Fibroblast of lung (primary cell): Measurements from ENCODE around the gene C1QB. TPM values are rescaled to one million over a fixed set of nuclear protein-coding genes. Genes with fewer than 3 reads are reported as not detected.

ENCODE experiments used
- DNase-seq, 2 donors: peaks; one replicate each; pipeline versions ENCODE4 v3.0.0 to v3.0.0-alpha.2; 2010; ENCODE audit warnings: low read depth in 2 of 2
- H2AFZ ChIP-seq: 2 replicates; pipeline ENCODE4 v1.5.1; 2012; ENCODE audit warnings: low read length, control low read depth, inconsistent platforms
- H3K27ac ChIP-seq: 2 replicates; pipeline ENCODE4 v1.5.1; 2011; ENCODE audit warnings: low read length, control low read depth; ENCODE audit not compliant: insufficient read depth
- H3K27me3 ChIP-seq: 2 replicates; pipeline ENCODE4 v1.5.1; 2011; ENCODE audit warnings: mild to moderate bottlenecking, low read length; ENCODE audit not compliant: control insufficient read depth, insufficient read depth
- H3K36me3 ChIP-seq: 2 replicates; pipeline ENCODE4 v1.5.1; 2011; ENCODE audit warnings: low read length; ENCODE audit not compliant: control insufficient read depth, insufficient read depth
- H3K4me1 ChIP-seq: 2 replicates; pipeline ENCODE4 v1.5.1; 2011; ENCODE audit warnings: low read length; ENCODE audit not compliant: control insufficient read depth, insufficient read depth; ENCODE audit errors: extremely low read depth
- H3K4me2 ChIP-seq: 2 replicates; pipeline ENCODE4 v1.5.1; 2011; ENCODE audit warnings: low read length, control low read depth; ENCODE audit not compliant: insufficient read depth; ENCODE audit errors: extremely low read depth
- H3K4me3 ChIP-seq, 4 experiments: fragments of 200-600 bp in 1 of 4; sonication (generic) in 1 of 4; replicated peaks in 1 of 4; 2 replicates each; pipeline ENCODE4 v1.5.1; 2011 to 2016; ENCODE audit warnings: low read length in 4 of 4, low read depth in 3 of 4, mild to moderate bottlenecking in 3 of 4, control low read depth in 2 of 4, inconsistent platforms in 1 of 4, mixed read lengths in 1 of 4; ENCODE audit not compliant: insufficient read depth in 1 of 4; ENCODE audit errors: control extremely low read depth in 1 of 4
- H3K79me2 ChIP-seq: 2 replicates; pipeline ENCODE4 v1.5.1; 2012; ENCODE audit warnings: mild to moderate bottlenecking, low read length, inconsistent platforms; ENCODE audit not compliant: control insufficient read depth, insufficient read depth
- H3K9ac ChIP-seq: 2 replicates; pipeline ENCODE4 v1.5.1; 2011; ENCODE audit warnings: mild to moderate bottlenecking, low read length, control low read depth; ENCODE audit not compliant: insufficient read depth
- H3K9me3 ChIP-seq: 2 replicates; pipeline ENCODE4 v1.5.1; 2012; ENCODE audit warnings: low read depth, low read length; ENCODE audit not compliant: control insufficient read depth, insufficient read depth
- H4K20me1 ChIP-seq: 2 replicates; pipeline ENCODE4 v1.5.1; 2011; ENCODE audit warnings: low read length; ENCODE audit not compliant: control insufficient read depth, insufficient read depth; ENCODE audit errors: extremely low read depth
- EZH2 ChIP-seq: IDR thresholded peaks from 2 replicates; pipeline ENCODE4 v1.5.1; 2012; ENCODE audit warnings: low read length, control low read depth, mild to moderate bottlenecking; ENCODE audit errors: missing control alignments
- polyA plus RNA-seq, 2 donors: library from polyadenylated mRNA; depleted of rRNA in 1 of 2; stranded (reverse) in 1 of 2; unstranded in 1 of 2; fragments of >200 nt; gene quantifications; 2 replicates each; pipeline ENCODE4 v1.2.1, GENCODE V29; 2011 to 2012; ENCODE audit warnings: missing spikeins in 1 of 2
- total RNA-seq: library from RNA; depleted of rRNA; stranded (reverse); fragments of >200 nt; gene quantifications from 2 replicates; pipeline ENCODE4 v1.2.1, GENCODE V29; 2014
- TF ChIP-seq, protein P1 (sequence below), 2 donors: IDR thresholded peaks in 1 of 2; conservative IDR thresholded peaks in 1 of 2; 1 replicate in 1 of 2; 2 replicates in 1 of 2; pipeline ENCODE4 v1.5.1; 2011 to 2012; ENCODE audit warnings: low read length in 2 of 2, control low read depth in 1 of 2, inconsistent platforms in 1 of 2, low read depth in 1 of 2, mild to moderate bottlenecking in 1 of 2

Gene C1QB
- total and polyA plus RNA-seq, 2 donors (not counting 1 experiment from before 2014, with no cell fraction given): not detected

- H3K4me1 ChIP-seq: no peaks in the 10 kb centered on the region
- H3K27me3 ChIP-seq: peaks cover 16% of the 10 kb centered on the region
- H3K27ac ChIP-seq: no peak overlapping the region
- TF ChIP-seq, protein P1, sequence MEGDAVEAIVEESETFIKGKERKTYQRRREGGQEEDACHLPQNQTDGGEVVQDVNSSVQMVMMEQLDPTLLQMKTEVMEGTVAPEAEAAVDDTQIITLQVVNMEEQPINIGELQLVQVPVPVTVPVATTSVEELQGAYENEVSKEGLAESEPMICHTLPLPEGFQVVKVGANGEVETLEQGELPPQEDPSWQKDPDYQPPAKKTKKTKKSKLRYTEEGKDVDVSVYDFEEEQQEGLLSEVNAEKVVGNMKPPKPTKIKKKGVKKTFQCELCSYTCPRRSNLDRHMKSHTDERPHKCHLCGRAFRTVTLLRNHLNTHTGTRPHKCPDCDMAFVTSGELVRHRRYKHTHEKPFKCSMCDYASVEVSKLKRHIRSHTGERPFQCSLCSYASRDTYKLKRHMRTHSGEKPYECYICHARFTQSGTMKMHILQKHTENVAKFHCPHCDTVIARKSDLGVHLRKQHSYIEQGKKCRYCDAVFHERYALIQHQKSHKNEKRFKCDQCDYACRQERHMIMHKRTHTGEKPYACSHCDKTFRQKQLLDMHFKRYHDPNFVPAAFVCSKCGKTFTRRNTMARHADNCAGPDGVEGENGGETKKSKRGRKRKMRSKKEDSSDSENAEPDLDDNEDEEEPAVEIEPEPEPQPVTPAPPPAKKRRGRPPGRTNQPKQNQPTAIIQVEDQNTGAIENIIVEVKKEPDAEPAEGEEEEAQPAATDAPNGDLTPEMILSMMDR (conservative IDR thresholded peaks at IDR 0.05 in 1 of 2, IDR thresholded peaks at IDR 0.05 in 1 of 2; ENCODE audit: low read depth in 1 of 2, low read length in 2 of 2): no peak
- no peak for TF ChIP-seq EZH2
- H3K79me2 ChIP-seq: no peaks in the 10 kb centered on the region
- H2AFZ ChIP-seq: no peak overlapping the region
- H3K36me3 ChIP-seq: no peaks in the 10 kb centered on the region
- no peak overlapping the region for H3K9ac ChIP-seq
- DNase-seq: no peak
- no peak overlapping the region for H3K4me2 ChIP-seq
- H4K20me1 ChIP-seq: no peaks in the 10 kb centered on the region
- H3K9me3 ChIP-seq: no peaks in the 10 kb centered on the region
- H3K4me3 ChIP-seq: no peak overlapping the region
Observed at GRCh38 chr1:22658385-22659163, 5.5 kb downstream of the C1QB start.

GRCh38 chr1:22660716-22661241 is 7.7 kb downstream of the C1QB start:
- TF ChIP-seq, protein P1 (conservative IDR thresholded peaks at IDR 0.05 in 1 of 2, IDR thresholded peaks at IDR 0.05 in 1 of 2; ENCODE audit: low read depth in 1 of 2, low read length in 2 of 2): no peak
- TF ChIP-seq EZH2: no peak
- no peak overlapping the region for H3K9ac ChIP-seq
- no peak overlapping the region for H3K27ac ChIP-seq
- no peak overlapping the region for H2AFZ ChIP-seq
- no peak overlapping the region for H3K4me2 ChIP-seq
- no peaks in the 10 kb centered on the region for H3K4me1 ChIP-seq
- no peaks in the 10 kb centered on the region for H4K20me1 ChIP-seq
- H3K79me2 ChIP-seq: no peaks in the 10 kb centered on the region
- no peaks in the 10 kb centered on the region for H3K9me3 ChIP-seq
- peaks cover 10% of the 10 kb centered on the region for H3K27me3 ChIP-seq
- H3K36me3 ChIP-seq: no peaks in the 10 kb centered on the region
- DNase-seq: no peak
- no peak overlapping the region for H3K4me3 ChIP-seq

DNA sequence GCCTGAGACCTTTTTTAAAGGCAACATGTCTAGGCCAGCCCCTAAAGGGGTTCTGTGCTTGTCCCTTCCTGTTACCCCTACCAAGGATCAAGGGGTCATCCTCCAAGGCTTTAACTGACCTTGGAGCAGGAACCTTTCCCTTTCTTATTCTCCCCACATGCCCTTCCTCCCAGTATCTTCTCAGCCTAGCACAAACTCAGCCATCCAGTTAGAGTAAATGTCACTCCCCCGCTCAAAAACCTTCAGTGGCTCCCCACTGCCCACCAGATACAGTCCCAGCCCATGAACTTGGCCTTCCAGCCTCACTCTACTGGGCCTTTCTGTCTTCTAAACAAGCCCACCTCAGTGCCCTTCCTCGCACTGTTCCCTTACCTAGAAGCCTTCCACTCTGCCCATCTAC is 8.8 kb downstream of the C1QB start:
- no peaks in the 10 kb centered on the region for H3K36me3 ChIP-seq
- H3K27me3 ChIP-seq: peaks cover 8% of the 10 kb centered on the region
- H2AFZ ChIP-seq: no peak overlapping the region
- H3K4me2 ChIP-seq: no peak overlapping the region
- no peak overlapping the region for H3K9ac ChIP-seq
- H3K9me3 ChIP-seq: no peaks in the 10 kb centered on the region
- no peak for DNase-seq
- H4K20me1 ChIP-seq: no peaks in the 10 kb centered on the region
- no peak overlapping the region for H3K27ac ChIP-seq
- no peaks in the 10 kb centered on the region for H3K4me1 ChIP-seq
- H3K4me3 ChIP-seq: no peak overlapping the region
- TF ChIP-seq EZH2: no peak
- TF ChIP-seq, protein P1 (conservative IDR thresholded peaks at IDR 0.05 in 1 of 2, IDR thresholded peaks at IDR 0.05 in 1 of 2; ENCODE audit: low read depth in 1 of 2, low read length in 2 of 2): no peak
- H3K79me2 ChIP-seq: no peaks in the 10 kb centered on the region
